Neural cell (in vitro differentiated cells): ENCODE results near the gene GVQW3. TPM values are rescaled to one million over a fixed set of nuclear protein-coding genes. Genes with fewer than 3 reads are reported as not detected.

Source experiments
- H2AFZ ChIP-seq: fragments of 200-600, 300-800 bp; sonication (generic), shearing (Covaris generic); 2 replicates; pipeline ENCODE4 v1.6.0; 2014; ENCODE audit warnings: low read depth, mild to moderate bottlenecking, antibody characterized with exemption, low read length, moderate library complexity
- H3F3A ChIP-seq: fragments of 200-600 bp; shearing (Covaris generic); 2 replicates; pipeline ENCODE4 v1.6.1; 2016; ENCODE audit warnings: mild to moderate bottlenecking, moderate library complexity, mixed read lengths, antibody characterized with exemption, low read length; ENCODE audit not compliant: insufficient read depth, poor library complexity, severe bottlenecking
- H3K27ac ChIP-seq: fragments of 200-600, 300-800 bp; sonication (generic), shearing (Covaris generic); 2 replicates; pipeline ENCODE4 v1.5.1; 2014; ENCODE audit warnings: mild to moderate bottlenecking, low read length, moderate library complexity
- H3K27me3 ChIP-seq: fragments of 300-800, 200-600 bp; sonication (generic), shearing (Covaris generic); 2 replicates; pipeline ENCODE4 v1.6.0; 2014; ENCODE audit warnings: mild to moderate bottlenecking, low read depth, low read length, moderate library complexity; ENCODE audit not compliant: insufficient read depth
- H3K36me3 ChIP-seq: fragments of 300-800, 200-600 bp; sonication (generic), shearing (Covaris generic); 2 replicates; pipeline ENCODE4 v1.5.1; 2014; ENCODE audit warnings: mild to moderate bottlenecking, antibody characterized with exemption, low read length, moderate library complexity; ENCODE audit not compliant: insufficient read depth
- H3K4me2 ChIP-seq: fragments of 300-800, 200-600 bp; sonication (generic), shearing (Covaris generic); 2 replicates; pipeline ENCODE4 v1.6.0; 2014; ENCODE audit warnings: mild to moderate bottlenecking, low read length
- H3K4me3 ChIP-seq: fragments of 300-800, 200-600 bp; sonication (generic), shearing (Covaris generic); 2 replicates; pipeline ENCODE4 v1.5.1; 2014; ENCODE audit warnings: mild to moderate bottlenecking, low read length, moderate library complexity
- H3K79me2 ChIP-seq: fragments of 200-600 bp; shearing (Covaris generic); replicated peaks from 2 replicates; pipeline ENCODE4 v1.6.0; 2014; ENCODE audit warnings: mild to moderate bottlenecking, low read length, moderate library complexity; ENCODE audit not compliant: insufficient read depth
- H3K9ac ChIP-seq: fragments of 300-800, 200-600 bp; sonication (generic), shearing (Covaris generic); 2 replicates; pipeline ENCODE4 v1.6.1; 2016; ENCODE audit warnings: mild to moderate bottlenecking, low read length, mixed read lengths
- H3K9me2 ChIP-seq: fragments of 200-600 bp; shearing (Covaris generic); 2 replicates; pipeline ENCODE4 v1.6.1; 2016; ENCODE audit warnings: mild to moderate bottlenecking, low read length, mixed read lengths; ENCODE audit not compliant: insufficient read depth
- H3K9me3 ChIP-seq: fragments of 200-600, 300-800 bp; sonication (generic), shearing (Covaris generic); 2 replicates; pipeline ENCODE4 v1.6.1; 2016; ENCODE audit warnings: mild to moderate bottlenecking, mixed run types, low read length, moderate library complexity, mixed read lengths
- H4K20me1 ChIP-seq: fragments of 200-600 bp; shearing (Covaris generic); 2 replicates; pipeline ENCODE4 v1.6.1; 2016; ENCODE audit warnings: mild to moderate bottlenecking, mixed run types; ENCODE audit not compliant: insufficient read depth
- CTCF ChIP-seq: fragments of 450-650 bp; IDR thresholded peaks from 2 replicates; pipeline ENCODE4 v1.5.1; 2014; ENCODE audit warnings: antibody characterized with exemption, mild to moderate bottlenecking, moderate library complexity; ENCODE audit not compliant: poor library complexity, severe bottlenecking
- EP300 ChIP-seq: fragments of 450-650 bp; conservative IDR thresholded peaks from 2 replicates; pipeline ENCODE4 v1.6.1; 2014; ENCODE audit warnings: antibody characterized with exemption, mild to moderate bottlenecking, moderate library complexity; ENCODE audit not compliant: poor library complexity, severe bottlenecking
- EZH2 ChIP-seq: fragments of 200-600, 300-800 bp; shearing (Covaris generic), sonication (generic); IDR thresholded peaks from 2 replicates; pipeline ENCODE4 v1.6.1; 2014; ENCODE audit warnings: antibody characterized with exemption, low read length, borderline replicate concordance, mild to moderate bottlenecking; ENCODE audit not compliant: insufficient read depth, poor library complexity, severe bottlenecking
- MXI1 ChIP-seq: fragments of 450-650 bp; conservative IDR thresholded peaks from 2 replicates; pipeline ENCODE4 v1.6.1; 2014; ENCODE audit warnings: antibody characterized with exemption, mild to moderate bottlenecking; ENCODE audit not compliant: poor library complexity, severe bottlenecking
- POLR2AphosphoS5 ChIP-seq: IDR thresholded peaks from 2 replicates; pipeline ENCODE4 v1.6.1; 2012
- RAD21 ChIP-seq: fragments of 450-650 bp; conservative IDR thresholded peaks from 2 replicates; pipeline ENCODE4 v1.6.1; 2014; ENCODE audit warnings: antibody characterized with exemption, mild to moderate bottlenecking, moderate library complexity
- REST ChIP-seq: IDR thresholded peaks from 2 replicates; pipeline ENCODE4 v1.6.1; 2012; ENCODE audit warnings: borderline replicate concordance
- SMC3 ChIP-seq: fragments of 450-650 bp; conservative IDR thresholded peaks from 2 replicates; pipeline ENCODE4 v1.6.1; 2014; ENCODE audit warnings: antibody characterized with exemption, mild to moderate bottlenecking, moderate library complexity; ENCODE audit not compliant: poor library complexity
- TAF1 ChIP-seq: IDR thresholded peaks from 2 replicates; pipeline ENCODE4 v1.6.1; 2012; ENCODE audit warnings: low read depth
- polyA plus RNA-seq: library from polyadenylated mRNA; depleted of rRNA; stranded (reverse); fragments of >200 nt; gene quantifications from 2 replicates; pipeline ENCODE4 v1.2.3, GENCODE V29; 2014

Gene GVQW3
- polyA plus RNA-seq, 1 donor from 2014 or later = 17.2 TPM

- no peak overlapping the region for H3K4me3 ChIP-seq
- H3K27ac ChIP-seq = no peak overlapping the region
- no peaks in the 10 kb centered on the region for H3K36me3 ChIP-seq
- H3K9me3 ChIP-seq = no peaks in the 10 kb centered on the region
- H4K20me1 ChIP-seq = no peaks in the 10 kb centered on the region
- no peaks in the 10 kb centered on the region for H3F3A ChIP-seq
- H2AFZ ChIP-seq = no peak overlapping the region
- no peaks in the 10 kb centered on the region for H3K27me3 ChIP-seq
- H3K9ac ChIP-seq = no peak overlapping the region
- no peaks in the 10 kb centered on the region for H3K79me2 ChIP-seq
- no peaks in the 10 kb centered on the region for H3K9me2 ChIP-seq
- no peak overlapping the region for H3K4me2 ChIP-seq
- no peak for TF ChIP-seq SMC3
- no peak for TF ChIP-seq TAF1
- no peak for TF ChIP-seq EZH2
- TF ChIP-seq POLR2AphosphoS5 = no peak
- TF ChIP-seq EP300 = no peak
- no peak for TF ChIP-seq RAD21
- no peak for TF ChIP-seq MXI1
- TF ChIP-seq CTCF = no peak
These were observed 14.2 kb downstream of the GVQW3 start for GRCh38 chr11:76395296-76395695.

- Histone ChIP-seq H3K36me3 (no peaks in the 10 kb centered on the region), H3K4me2 (no peak overlapping the region), H3F3A (no peaks in the 10 kb centered on the region), H3K4me3 (no peak overlapping the region), H3K9ac (no peak overlapping the region), H4K20me1 (no peaks in the 10 kb centered on the region), H2AFZ (no peak overlapping the region), H3K27me3 (no peaks in the 10 kb centered on the region), H3K9me2 (no peaks in the 10 kb centered on the region), H3K79me2 (no peaks in the 10 kb centered on the region), H3K9me3 (no peaks in the 10 kb centered on the region), H3K27ac (no peak overlapping the region)
- TF ChIP-seq MXI1 (no peak), CTCF (no peak), RAD21 (no peak), EZH2 (no peak), REST (no peak), POLR2AphosphoS5 (no peak), SMC3 (no peak), EP300 (no peak), TAF1 (no peak)
These were observed 16.3 kb downstream of the GVQW3 start for GRCh38 chr11:76397383-76397782.
